ENCODE results near the gene FBXL19. TPM values are rescaled to one million over a fixed set of nuclear protein-coding genes. Genes with fewer than 3 reads are reported as not detected.
A peak's percentile ranks its signal among the peaks of the same experiment; 100 is the strongest.
"Not testable (repeated sequence)": the region's sequence is repeated elsewhere in the genome, so short reads cannot be mapped to it uniquely, and the experiment has no call there.

The FBXL19 gene, protein sequence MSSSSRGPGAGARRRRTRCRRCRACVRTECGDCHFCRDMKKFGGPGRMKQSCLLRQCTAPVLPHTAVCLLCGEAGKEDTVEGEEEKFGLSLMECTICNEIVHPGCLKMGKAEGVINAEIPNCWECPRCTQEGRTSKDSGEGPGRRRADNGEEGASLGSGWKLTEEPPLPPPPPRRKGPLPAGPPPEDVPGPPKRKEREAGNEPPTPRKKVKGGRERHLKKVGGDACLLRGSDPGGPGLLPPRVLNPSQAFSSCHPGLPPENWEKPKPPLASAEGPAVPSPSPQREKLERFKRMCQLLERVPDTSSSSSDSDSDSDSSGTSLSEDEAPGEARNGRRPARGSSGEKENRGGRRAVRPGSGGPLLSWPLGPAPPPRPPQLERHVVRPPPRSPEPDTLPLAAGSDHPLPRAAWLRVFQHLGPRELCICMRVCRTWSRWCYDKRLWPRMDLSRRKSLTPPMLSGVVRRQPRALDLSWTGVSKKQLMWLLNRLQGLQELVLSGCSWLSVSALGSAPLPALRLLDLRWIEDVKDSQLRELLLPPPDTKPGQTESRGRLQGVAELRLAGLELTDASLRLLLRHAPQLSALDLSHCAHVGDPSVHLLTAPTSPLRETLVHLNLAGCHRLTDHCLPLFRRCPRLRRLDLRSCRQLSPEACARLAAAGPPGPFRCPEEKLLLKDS
- total RNA-seq (2014; rRNA removed; shearing (Covaris generic)): 61.1 and 70.8 TPM in 2 replicates
- polyA plus RNA-seq (2015; cell fraction: cytosol; rRNA removed): 26.0 and 28.2 TPM in 2 replicates
- 46.5 and 49.4 TPM in 2 replicates for polyA plus RNA-seq (2015; cell fraction: nucleus; rRNA removed)

DNA sequence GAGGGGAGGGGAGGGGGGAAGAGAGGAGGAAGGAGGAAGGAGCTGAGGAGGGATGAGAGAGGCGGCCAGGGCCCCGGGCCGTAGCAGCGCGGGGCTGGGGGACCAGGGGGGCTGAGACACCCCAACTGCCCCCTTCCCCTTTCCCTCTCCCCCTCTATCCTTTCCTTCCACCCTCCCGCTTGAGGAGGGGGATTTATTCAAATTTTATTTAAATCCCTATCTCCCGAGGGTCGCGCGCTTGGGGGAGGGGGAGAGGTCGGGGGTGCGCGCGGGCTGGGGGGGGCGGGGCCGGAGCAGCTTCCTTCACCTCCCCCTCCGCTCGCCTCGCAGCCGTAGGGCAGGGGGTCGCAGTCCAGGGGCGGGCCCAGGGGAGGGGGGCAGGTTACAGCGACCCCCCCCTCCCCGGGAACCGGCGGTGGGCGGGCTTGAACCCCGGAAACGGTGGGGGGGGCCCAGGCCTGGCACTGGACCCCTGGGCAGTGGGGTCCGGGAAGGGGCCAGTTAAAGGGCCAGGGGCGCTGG is at the start of gene FBXL19:
Gene FBXL19 (plus strand): TSS at position 19 of the 522 bp plus-strand sequence. CDS start 2,183 bp downstream, outside the sequence.
- no peak for DNase-seq (ENCODE audit: low read depth)

DNA sequence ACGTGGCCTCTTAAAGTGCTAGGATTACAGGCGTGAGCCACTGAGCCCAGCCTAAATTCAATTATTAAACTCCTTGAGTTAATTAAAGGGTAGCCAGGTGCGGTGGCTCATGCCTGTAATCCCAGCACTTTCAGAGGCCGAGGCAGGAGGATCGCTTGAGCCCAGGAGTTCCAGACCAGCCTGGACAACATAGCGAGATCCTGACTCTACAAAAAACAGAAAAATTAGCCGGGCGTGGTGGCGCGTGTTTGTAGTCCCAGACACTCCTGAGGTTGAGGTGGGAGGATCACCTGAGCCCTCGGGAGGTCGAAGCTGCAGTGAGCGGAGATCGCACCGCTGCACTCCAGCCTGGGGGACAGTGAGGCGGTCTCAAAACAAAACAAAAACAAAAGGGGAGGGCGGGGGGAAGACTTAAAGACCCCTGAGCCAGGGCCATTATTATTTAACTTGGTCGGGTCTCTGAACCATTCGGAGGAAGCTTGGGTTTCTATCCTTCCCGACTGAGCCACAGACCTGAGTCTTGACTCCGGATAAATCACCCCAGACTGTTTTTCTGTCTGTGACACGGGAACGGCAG is 49.0 kb upstream of the FBXL19 start:
- DNase-seq (ENCODE audit: low read depth): no peak

DNA sequence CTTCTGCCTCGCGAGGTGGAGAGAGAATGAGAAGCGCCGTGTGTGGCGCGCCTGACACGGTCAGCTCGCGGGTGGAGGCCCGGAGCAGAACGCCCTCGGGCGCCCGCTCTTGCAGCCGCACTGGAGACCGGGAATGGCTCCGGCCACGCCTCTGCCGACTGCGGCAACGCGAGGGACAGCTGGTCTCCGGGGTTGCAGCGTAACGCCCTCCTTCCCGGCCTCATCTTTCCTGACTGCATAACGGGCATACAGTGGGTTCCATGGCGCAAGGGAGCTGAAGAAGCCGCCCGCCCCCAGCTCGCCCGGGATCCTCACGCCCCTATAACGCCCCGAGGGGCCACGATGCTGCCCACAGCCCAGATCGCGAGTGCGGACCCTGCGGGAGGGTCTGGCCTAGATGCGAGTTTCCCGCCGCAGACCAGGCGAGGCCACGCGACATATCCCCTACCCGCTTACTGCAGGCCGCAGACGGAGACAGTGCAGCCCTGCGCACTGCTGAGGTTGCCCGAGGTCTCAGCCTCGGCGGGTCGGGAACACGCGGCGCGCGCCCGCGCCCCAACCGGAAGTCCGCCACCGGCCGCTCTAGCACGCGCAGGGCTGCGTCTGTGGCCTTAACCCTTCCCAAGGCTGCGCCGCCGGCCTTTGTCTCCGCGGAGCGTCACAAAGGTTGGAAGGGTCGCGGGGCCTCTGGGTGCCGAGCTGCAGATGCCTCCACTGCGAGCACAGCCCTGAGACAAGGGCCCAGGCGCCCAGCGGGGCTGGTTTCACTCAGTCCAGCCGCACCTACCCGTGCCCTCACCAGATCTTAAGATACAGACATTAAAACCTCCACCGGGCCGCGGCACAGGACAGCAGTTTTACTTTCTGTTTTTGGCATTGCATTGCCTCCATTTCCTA is 48.3 kb upstream of the FBXL19 start:
- peak; percentile 89 for DNase-seq (ENCODE audit: low read depth)

DNA sequence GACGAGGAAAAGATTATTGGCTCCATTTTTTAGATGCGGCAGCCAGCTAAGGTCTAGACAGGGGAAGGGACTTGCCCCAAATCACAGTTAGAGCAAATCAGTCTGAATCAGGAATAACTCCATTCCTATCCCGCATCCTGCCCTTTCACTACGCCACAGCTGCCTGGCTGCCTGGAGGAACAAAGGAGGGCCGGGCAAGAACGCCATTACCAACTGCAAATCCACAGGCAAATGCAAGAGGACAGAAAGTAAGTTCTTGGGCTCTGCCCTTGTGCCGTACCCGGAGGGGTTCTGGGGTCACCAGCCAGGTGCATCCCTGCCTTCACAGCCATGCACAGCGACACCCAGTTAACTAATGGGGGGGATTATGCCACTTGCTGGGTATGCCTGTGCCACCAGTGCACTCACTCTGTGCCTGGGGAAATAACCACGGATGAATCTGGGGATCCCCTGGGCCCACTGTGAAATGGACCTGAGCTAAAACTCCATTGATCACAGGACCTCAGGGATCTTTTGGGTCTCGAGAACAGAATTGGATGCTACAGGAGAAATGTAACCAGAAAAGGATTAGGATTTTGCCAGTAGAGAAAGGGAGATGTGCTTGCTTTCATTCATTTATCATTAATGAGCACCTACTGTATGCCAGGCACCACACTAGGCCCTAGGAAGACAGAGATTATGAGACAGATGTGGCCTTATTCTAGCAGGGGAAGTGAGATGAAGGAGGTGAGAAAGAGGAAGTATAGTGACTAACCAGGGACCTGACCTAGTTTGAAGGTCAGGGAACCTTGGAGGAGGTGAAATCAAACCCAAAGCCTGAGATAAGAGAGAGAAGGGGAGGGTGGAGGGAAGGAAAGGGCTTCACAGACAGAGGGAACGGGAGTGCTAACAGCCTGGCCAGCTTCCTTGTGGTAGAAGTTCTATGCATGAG is 47.2 kb upstream of the FBXL19 start:
- peak; percentile 27 for DNase-seq (ENCODE audit: low read depth)

DNA sequence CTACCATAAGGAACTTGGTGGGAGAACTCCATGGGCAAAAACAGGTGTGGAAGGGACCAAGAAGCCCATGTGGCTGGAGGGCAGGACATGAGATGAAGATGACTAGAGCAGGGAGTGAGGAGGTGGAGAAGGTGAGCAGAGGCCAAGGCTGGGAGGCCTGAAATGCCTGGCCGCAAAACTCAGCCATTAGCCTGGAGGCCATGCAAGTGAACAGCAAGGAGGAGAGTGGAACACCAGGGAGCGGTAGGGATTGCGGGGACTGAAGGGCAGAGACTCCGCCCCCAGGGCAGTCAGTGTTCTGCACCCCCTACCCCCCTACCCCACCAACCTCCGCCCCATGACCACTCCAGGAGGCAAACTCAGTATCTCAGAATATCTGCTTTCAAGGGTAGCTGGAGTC is 46.5 kb upstream of the FBXL19 start:
- DNase-seq (ENCODE audit: low read depth): no peak

DNA sequence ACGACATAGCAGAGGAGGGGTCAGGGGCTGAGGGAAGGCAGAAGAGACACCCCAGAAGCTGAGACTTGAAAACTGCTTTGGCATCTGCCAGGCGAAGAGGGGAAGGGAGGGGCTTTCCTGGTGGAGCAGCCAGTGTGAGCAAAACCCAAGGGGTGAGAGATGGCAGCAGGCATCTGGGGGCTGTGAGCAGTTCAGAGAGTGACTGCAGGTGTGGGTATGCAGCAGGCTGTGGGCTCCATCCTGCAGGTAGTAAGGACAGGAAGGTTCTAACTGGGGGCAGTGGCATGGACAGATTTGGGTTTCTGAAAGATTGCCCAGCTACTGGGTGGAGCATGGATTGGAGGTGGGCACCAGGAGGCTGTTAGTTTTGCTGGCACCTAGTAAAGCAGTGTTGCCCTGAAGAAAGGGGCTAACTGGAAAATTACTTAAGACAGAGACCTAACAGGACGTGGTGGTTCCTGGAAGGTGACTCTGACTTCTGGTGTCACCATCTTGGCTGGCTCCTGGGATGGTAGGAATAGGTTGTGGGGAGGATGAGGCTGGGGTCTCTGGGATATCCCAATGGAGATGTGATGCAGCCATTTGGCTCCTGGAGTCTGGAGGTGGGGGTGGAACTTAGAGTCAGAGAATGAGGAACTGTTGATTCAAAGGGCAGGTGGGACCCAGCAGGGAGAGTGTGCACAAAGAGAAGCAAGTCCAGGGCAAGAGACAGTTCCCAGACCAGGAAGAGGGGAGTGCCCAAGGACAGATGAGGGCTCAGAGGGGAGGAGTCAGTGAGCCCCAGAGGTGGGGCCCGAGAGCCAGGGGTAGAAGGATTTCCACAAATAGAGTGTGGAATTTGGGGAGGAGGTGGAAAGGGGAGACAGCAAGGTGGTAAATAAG is 40.7 kb upstream of the FBXL19 start:
- no peak for DNase-seq (ENCODE audit: low read depth)

DNA sequence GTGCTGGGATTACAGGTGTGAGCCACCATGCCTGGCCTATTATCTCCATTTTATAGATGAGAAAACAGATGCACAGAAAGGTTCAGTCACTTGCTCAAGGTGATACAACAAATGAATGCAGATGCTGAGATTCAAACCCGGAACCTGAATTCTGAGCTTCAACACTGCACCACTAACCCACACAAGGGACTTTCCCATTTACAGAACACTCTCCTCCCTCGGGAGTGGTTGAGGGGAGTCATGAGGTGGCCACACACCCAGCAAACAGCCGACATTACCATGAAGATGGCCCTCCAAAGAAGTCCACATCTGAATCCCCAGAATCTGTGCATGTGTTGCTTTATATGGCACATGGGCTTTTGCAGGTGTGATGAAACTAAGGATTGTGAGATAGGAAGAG is 38.6 kb upstream of the FBXL19 start:
- DNase-seq (ENCODE audit: low read depth): no peak

DNA sequence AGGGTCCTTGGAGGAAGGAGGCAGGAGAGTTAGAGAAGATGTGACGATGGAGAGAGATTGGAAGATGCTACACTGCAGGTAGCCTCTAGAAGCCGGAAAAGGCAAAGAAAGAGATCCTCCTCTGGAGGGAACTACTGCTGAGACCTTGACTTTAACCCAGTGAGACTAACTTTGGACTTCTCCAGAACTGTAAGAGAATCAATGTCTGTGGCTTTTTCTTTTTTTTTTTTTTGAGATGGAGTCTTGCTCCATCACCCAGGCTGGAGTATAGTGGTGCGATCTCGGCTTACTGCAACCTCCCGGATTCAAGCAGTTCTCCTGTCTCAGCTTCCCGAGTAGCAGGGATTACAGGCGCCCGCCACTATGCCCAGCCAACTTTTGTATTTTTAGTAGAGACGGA is 38.2 kb upstream of the FBXL19 start:
- DNase-seq (ENCODE audit: low read depth): no peak

DNA sequence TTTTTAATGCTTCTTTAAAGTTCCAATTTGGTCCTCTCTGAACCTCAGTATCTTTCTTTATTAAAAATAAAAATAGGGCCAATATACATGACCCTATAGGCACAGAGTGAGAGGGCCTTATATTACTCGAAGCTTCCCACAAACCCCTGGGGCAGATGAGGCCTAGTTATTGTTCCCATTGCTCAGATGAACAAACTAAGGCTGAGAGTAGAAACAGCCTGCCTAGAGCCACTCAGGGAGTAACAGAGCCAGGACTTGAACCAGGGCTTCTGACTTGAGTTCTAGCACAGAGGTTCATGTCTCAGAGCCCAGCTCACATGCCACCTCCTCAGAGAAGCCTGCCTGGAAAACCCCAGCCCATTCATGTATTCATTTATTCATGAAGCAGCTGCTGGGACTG is 37.2 kb upstream of the FBXL19 start:
- no peak for DNase-seq (ENCODE audit: low read depth)

DNA sequence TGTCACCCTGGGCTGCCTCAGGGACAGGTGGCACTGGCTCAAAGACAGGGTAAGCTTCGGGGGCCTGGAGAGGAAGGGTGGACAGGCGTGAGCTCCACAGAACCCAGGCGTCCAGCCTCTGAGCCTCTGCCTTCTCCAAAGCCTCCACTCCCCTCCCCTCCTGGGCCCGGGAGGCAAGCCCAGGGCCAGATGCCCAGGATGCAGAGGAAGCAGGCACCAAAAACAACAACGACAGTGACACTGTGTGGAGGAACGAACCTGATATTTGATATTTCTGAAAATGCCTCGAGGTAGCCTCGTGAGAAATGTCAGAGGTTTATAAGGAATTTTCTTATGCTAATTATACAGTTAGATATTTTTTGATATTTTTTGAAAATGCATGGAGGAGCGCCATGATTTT is 35.4 kb upstream of the FBXL19 start:
- DNase-seq (ENCODE audit: low read depth): no peak

DNA sequence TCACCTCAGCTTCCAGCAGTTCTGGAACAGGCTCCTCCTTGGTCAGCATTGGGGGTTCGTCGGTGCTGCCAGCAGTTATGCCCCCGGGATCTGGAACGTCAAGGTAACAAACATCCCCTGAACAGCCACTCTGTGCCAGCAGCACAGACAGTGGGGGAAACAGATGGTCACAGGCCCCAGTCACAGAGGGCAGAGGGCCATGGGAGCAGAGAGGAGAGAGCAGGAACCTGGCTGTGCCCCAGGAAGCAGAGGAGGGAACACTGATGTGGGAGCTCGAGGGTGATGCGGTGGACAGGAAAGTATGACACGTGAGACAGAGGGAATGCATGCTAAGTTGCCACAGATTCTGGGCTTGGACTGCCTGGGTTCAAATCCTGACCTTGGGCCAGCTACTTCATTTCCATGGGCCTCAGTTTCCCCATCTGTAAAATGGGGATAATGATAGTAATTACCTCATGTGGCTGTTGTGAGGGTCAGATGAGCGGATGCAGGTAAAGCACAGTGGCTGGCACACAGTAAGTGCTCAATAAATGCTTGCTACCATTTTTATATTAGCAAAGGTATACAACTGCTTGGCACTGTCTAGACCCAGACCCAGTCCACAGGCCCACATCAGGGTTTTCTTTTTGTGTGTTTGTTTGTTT is 34.4 kb upstream of the FBXL19 start:
- no peak for DNase-seq (ENCODE audit: low read depth)

DNA sequence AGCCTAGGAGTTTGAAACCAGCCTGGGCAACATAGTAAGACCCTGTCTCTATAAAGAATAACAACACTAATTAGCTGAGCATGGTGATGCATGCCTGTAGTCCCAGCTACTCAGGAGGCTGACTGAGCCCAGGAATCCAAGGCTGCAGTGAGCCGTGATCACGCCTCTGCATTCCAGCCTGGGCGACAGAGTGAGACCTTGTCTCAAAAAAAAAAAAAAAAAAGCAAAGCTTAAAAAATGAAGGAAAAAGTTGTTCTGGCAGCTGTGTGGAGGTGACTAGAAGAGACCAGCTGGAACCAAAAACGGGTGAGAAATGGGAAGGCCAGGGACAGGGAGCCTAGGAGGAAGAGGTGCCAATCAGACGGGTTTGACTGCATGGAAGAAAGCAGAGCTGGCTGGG is 33.7 kb upstream of the FBXL19 start:
- no peak for DNase-seq (ENCODE audit: low read depth)

DNA sequence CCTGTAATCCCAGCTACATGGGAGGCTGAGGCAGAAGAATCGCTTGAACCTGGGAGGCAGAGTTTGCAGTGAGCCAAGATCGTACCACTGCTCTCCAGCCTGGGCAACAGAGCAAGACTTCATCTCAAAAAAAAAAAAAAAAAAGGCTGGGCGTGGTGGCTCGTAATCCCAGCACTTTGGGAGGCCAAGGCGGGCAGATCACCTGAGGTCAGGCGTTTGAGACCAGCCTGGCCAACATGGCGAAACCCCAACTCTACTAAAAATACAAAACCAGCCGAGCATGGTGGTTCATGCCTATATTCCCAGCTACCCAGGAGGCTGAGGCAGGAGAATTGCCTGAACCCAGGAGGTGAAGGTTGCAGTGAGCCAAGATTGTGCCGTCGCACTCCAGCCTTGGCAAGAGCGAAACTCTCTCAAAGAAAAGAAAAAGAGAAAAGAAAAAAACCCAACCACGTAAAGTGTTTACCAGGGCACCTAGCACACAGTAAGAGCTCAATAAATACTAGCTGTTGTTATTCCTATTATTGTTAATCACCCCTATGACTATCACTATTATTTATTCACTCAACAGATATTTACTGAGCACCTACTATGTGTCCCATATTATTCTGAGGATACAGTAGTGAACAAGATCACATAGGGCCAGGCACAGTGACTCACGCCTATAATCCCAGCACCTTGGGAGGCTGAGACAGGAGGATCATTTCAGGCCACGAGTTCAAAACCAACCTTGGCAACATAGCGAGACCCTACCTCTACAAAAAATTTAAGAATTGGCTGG is 32.1 kb upstream of the FBXL19 start:
- not testable (repeated sequence) for DNase-seq (ENCODE audit: low read depth)

DNA sequence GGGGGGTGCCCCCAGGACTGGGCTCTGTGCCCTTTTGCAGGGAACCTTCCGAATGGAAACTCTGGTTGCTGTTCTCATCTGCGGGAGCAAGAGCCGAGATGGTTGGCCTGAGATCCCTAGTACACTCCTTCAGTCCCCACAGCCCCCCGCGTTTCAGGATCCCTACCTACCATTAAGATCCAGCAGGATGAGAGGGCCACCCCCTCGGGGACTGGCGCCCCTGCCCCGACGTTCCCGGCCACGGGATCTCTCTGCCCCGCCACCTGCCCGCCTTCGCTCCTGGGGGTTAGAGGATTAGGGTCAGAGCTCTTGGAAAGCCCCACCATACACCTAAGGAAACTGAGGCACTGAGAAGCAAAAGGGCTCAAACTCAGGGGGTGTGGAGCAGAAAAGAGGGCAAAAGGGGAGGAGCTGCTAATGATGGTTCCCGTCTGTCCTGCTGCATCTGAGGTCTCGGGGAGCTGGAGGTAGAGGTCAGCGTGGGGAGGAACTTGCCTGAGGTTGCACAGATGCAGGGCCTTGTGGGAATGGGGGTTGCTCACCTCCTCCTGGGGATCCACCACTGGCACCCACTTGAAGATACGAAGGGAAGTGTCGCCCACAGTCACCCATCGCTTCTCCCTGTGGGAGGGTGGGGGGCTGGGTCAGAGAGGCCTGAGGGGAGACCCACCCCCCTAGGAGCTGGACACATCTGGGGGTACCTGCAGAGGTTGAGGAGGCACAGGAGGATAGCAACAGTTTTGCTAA is 30.5 kb upstream of the FBXL19 start:
- DNase-seq (ENCODE audit: low read depth): no peak

DNA sequence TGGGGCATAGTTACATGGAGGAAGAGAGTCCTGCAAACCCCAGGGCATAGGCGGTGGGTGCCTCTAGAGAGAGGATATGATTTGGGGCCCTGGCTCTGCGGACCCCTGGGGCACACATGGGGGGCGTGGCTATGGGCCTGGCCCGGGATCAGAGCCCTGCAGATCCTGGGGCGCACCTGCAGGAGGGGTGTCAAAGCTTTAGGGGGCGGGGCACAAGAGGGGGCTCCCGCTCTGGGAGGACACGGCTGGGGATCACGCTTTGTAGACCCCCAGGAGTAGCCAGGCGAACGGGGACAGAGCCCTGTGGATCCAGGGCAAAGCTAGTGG is 30.0 kb upstream of the FBXL19 start:
- DNase-seq (ENCODE audit: low read depth): no peak

DNA sequence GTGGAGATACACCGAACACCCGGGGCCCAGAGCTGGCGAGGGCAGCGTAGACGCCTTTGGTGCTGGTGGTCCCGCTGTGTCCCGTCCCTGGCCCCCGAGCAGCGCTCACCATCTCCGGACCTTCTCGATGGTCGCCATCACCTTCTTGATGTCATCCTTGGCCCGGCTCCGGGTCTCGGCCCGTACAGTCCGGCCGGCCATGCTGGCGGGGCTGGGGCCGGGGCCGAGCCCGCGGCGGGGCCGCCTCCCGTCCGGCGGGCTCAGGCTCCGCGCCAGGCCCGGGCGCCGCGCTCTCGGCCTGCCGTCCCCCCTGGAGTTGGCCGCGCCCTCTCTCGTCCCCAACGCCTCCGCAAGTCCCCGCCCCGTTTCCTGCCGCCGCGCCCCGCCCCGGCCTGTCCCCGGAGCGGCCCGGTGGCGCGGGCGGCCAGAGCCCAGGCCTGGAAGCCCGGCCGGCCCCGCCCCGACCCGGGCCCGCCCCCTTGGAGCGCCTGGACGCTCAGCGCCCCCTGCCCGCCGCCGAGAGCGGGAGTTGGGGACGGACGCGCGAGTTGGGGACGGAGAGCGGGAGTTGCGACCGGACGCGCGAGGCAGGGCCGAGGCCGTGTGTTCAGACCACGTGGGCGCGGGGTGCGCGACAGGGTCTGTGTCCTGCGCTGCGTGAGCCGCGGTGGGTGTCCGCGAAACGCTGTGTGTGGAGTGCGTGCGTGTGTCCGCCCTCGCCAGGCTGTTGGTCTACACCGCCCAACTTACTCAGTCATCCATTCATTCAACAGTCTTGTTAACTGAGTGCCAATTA is 29.4 kb upstream of the FBXL19 start, which contains the start of gene BCL7C:
Gene BCL7C (minus strand): TSS at position 334 of the 796 bp plus-strand sequence. CDS start 133 bp downstream, at position 201.
- peak; percentile 77 for DNase-seq (ENCODE audit: low read depth)
